Adipocyte (in vitro differentiated cells): Measurements from ENCODE around the gene SNX30.
A peak's percentile ranks its signal among the peaks of the same experiment; 100 is the strongest.

Experiments
- DNase-seq: peaks from one replicate; pipeline ENCODE4 v3.0.0-alpha.2; 2015; ENCODE audit warnings: low read depth
- H3K27me3 ChIP-seq: replicated peaks from 2 replicates; pipeline ENCODE4 v1.7.0; 2013; ENCODE audit warnings: mild to moderate bottlenecking, low read length, moderate library complexity; ENCODE audit not compliant: control insufficient read depth, insufficient read depth
- H3K36me3 ChIP-seq: 2 replicates; pipeline ENCODE4 v1.7.0; 2013; ENCODE audit warnings: low read length, mild to moderate bottlenecking, moderate library complexity; ENCODE audit not compliant: control insufficient read depth, insufficient read depth, severe bottlenecking
- H3K4me1 ChIP-seq: 2 replicates; pipeline ENCODE4 v1.7.0; 2013; ENCODE audit warnings: mild to moderate bottlenecking, low read length, moderate library complexity; ENCODE audit not compliant: control insufficient read depth, insufficient read depth
- H3K4me3 ChIP-seq: 2 replicates; pipeline ENCODE4 v1.7.0; 2013; ENCODE audit warnings: mild to moderate bottlenecking, low read length, moderate library complexity
- H3K9ac ChIP-seq: 2 replicates; pipeline ENCODE4 v1.7.0; 2013; ENCODE audit warnings: mild to moderate bottlenecking, low read length, moderate library complexity
- H3K9me3 ChIP-seq: 2 replicates; pipeline ENCODE4 v1.7.0; 2013; ENCODE audit warnings: mild to moderate bottlenecking, low read length, moderate library complexity; ENCODE audit not compliant: control insufficient read depth

The SNX30 gene

GRCh38 chr9:112725961-112726360 lies 24.6 kb upstream of the SNX30 start:
- no peak overlapping the region for H3K9ac ChIP-seq

GRCh38 chr9:112726428-112726827 lies 24.1 kb upstream of the SNX30 start:
- H3K36me3 ChIP-seq = no peaks in the 10 kb centered on the region
- H3K27me3 ChIP-seq = no peaks in the 10 kb centered on the region
- no peaks in the 10 kb centered on the region for H3K9me3 ChIP-seq
- no peak for DNase-seq
- H3K9ac ChIP-seq = no peak overlapping the region
- peaks cover 6% of the 10 kb centered on the region for H3K4me1 ChIP-seq
- H3K4me3 ChIP-seq = no peak overlapping the region

More at GRCh38 chr9:112725961-112726360, 24.6 kb upstream of the SNX30 start:
- DNase-seq = no peak
- Histone ChIP-seq H3K4me3 (no peak overlapping the region), H3K9me3 (no peaks in the 10 kb centered on the region), H3K36me3 (no peaks in the 10 kb centered on the region), H3K4me1 (peaks cover 6% of the 10 kb centered on the region), H3K27me3 (no peaks in the 10 kb centered on the region)

- Histone ChIP-seq H3K4me3 (no peak overlapping the region), H3K4me1 (peaks cover 6% of the 10 kb centered on the region), H3K27me3 (no peaks in the 10 kb centered on the region), H3K9ac (no peak overlapping the region), H3K36me3 (no peaks in the 10 kb centered on the region), H3K9me3 (no peaks in the 10 kb centered on the region)
- DNase-seq = no peak
Observed at GRCh38 chr9:112728401-112728800, 22.2 kb upstream of the SNX30 start.

- Histone ChIP-seq H3K4me1 (peaks cover 4% of the 10 kb centered on the region), H3K27me3 (no peaks in the 10 kb centered on the region), H3K9me3 (no peaks in the 10 kb centered on the region), H3K9ac (no peak overlapping the region), H3K36me3 (no peaks in the 10 kb centered on the region), H3K4me3 (no peak overlapping the region)
- DNase-seq = no peak
Observed at GRCh38 chr9:112731971-112732370, 18.6 kb upstream of the SNX30 start.

GRCh38 chr9:112734892-112735291 lies 15.7 kb upstream of the SNX30 start:
- DNase-seq = no peak
- Histone ChIP-seq H3K4me3 (no peak overlapping the region), H3K9me3 (no peaks in the 10 kb centered on the region)

GRCh38 chr9:112743216-112743836 lies 7.2 kb upstream of the SNX30 start:
- Histone ChIP-seq H3K9me3 (no peaks in the 10 kb centered on the region), H3K27me3 (no peaks in the 10 kb centered on the region), H3K9ac (no peak overlapping the region), H3K36me3 (no peaks in the 10 kb centered on the region), H3K4me3 (no peak overlapping the region), H3K4me1 (no peaks in the 10 kb centered on the region)
- no peak for DNase-seq

More at GRCh38 chr9:112734892-112735291, 15.7 kb upstream of the SNX30 start:
- no peaks in the 10 kb centered on the region for H3K27me3 ChIP-seq
- no peaks in the 10 kb centered on the region for H3K4me1 ChIP-seq
- no peak overlapping the region for H3K9ac ChIP-seq
- H3K36me3 ChIP-seq = no peaks in the 10 kb centered on the region

- no peaks in the 10 kb centered on the region for H3K27me3 ChIP-seq
- H3K9ac ChIP-seq = no peak overlapping the region
- no peaks in the 10 kb centered on the region for H3K9me3 ChIP-seq
- H3K4me3 ChIP-seq = no peak overlapping the region
- no peaks in the 10 kb centered on the region for H3K36me3 ChIP-seq
- no peaks in the 10 kb centered on the region for H3K4me1 ChIP-seq
- no peak for DNase-seq
Observed at GRCh38 chr9:112744177-112744576, 6.4 kb upstream of the SNX30 start.

- Histone ChIP-seq H3K4me3 (no peak overlapping the region), H3K9me3 (no peaks in the 10 kb centered on the region), H3K36me3 (no peaks in the 10 kb centered on the region), H3K27me3 (no peaks in the 10 kb centered on the region), H3K9ac (no peak overlapping the region), H3K4me1 (peaks cover 18% of the 10 kb centered on the region)
- no peak for DNase-seq
Observed at GRCh38 chr9:112747094-112747493, 3.5 kb upstream of the SNX30 start.

- Histone ChIP-seq H3K36me3 (no peaks in the 10 kb centered on the region), H3K9ac (peak overlapping the region; percentile 86), H3K4me1 (peaks cover 53% of the 10 kb centered on the region), H3K27me3 (no peaks in the 10 kb centered on the region), H3K4me3 (peak overlapping the region; percentile 92), H3K9me3 (no peaks in the 10 kb centered on the region)
- no peak for DNase-seq
Observed at GRCh38 chr9:112750764-112751055, 150 bp downstream of the SNX30 start.

GRCh38 chr9:112751056-112751795 lies 666 bp downstream of the SNX30 start:
- Histone ChIP-seq H3K36me3 (no peaks in the 10 kb centered on the region), H3K27me3 (no peaks in the 10 kb centered on the region), H3K4me1 (peaks cover 58% of the 10 kb centered on the region), H3K9ac (peak overlapping the region; percentile 86), H3K9me3 (no peaks in the 10 kb centered on the region), H3K4me3 (peak overlapping the region; percentile 92)
- peak; percentile 78 for DNase-seq

- peaks cover 59% of the 10 kb centered on the region for H3K4me1 ChIP-seq
Observed at GRCh38 chr9:112752334-112753125, 2.0 kb downstream of the SNX30 start.

More at GRCh38 chr9:112752334-112753125, 2.0 kb downstream of the SNX30 start:
- H3K27me3 ChIP-seq = no peaks in the 10 kb centered on the region
- no peak for DNase-seq
- peak overlapping the region; percentile 86 for H3K9ac ChIP-seq
- H3K36me3 ChIP-seq = no peaks in the 10 kb centered on the region
- peak overlapping the region; percentile 92 for H3K4me3 ChIP-seq
- H3K9me3 ChIP-seq = no peaks in the 10 kb centered on the region
